ENCODE data around the gene HDGF.

DNA sequence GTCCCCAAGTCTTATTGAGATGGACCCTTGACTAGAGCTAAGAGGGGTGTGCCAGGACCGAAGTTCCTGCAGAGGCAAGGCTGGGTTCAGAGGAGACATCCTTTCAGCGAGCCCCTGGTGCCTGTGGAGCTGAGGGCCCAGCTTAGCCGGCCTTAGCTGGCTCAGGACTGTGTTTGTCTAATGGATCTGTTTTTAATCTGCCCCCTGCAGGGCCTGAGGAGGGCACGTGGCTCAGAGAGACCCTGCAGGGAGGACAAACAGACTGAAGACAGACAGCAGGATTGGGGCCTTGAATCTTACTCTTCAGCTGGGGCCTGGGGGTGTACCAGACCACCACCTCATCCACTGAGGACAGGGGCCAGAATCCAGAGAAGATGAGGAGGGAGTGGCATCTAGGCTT lies 47.7 kb downstream of the HDGF start:
- no peak for TF ChIP-seq ZNF274 (IDR thresholded peaks at IDR 0.05; ENCODE audit: low read depth, low read length)
- TF ChIP-seq YY1 (IDR thresholded peaks at IDR 0.05; ENCODE audit: insufficient read depth, insufficient read length), result no peak
